Germinal center (tissue), 1 donor: ENCODE results near the gene ISM1.

Experiments
- DNase-seq: peaks from one replicate; pipeline ENCODE4 v3.0.0; 2012; ENCODE audit warnings: mixed read lengths, low spot score

ISM1 gene

GRCh38 chr20:13256606-13257005, 35.5 kb downstream of the ISM1 start:
- no peak for DNase-seq

DNA sequence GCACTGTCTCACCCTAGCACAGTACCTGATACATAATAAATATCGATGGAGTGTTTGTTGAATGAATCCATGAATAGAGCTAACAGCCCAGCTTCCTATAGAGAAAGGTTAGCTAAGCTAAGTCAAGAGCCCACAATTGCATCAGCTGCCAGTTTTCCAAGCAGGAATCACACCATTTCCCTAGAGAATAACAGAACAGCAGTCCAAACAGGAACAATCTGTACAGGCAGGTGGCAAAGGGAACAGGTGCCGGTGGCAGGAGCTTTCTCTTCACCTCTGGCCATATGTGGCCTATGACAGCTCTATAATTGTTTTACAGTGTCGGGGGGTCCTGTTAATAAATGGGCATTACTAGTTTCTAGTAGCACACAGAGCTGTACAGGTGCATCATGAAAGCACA, 38.8 kb downstream of the ISM1 start:
- DNase-seq, result no peak

DNA sequence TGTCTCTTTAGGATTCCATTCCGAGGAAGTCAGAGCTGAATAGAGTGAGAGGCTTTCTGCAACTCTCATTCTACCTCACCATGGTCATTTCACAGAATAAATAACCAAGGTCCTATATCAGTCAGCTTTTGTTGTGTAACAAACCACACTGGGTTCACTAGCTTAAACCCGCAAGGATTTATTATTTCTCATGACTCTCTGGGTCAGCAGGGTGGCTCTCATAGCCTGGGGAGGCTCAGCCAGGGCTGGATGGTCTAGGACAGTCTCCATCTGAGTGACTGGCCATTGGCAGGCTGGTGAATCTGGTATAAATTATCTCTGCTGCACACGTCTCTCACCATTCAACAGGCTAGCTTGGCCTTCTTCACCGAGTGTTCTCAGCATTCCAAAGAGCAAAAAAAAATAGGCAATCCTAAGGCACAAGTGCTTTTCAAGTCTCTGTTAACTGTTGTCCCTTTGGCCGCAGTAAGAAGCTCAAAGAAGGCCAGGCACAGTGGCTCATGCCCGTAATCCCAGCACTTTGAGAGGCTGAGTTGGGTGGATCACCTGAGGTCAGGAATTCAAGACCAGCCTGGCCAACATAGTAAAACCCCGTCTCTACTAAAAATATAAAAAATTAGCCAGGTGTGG, 39.7 kb downstream of the ISM1 start:
- no peak for DNase-seq

- peak; percentile 21 for DNase-seq
These were observed 40.6 kb downstream of the ISM1 start for GRCh38 chr20:13261460-13262301.

DNA sequence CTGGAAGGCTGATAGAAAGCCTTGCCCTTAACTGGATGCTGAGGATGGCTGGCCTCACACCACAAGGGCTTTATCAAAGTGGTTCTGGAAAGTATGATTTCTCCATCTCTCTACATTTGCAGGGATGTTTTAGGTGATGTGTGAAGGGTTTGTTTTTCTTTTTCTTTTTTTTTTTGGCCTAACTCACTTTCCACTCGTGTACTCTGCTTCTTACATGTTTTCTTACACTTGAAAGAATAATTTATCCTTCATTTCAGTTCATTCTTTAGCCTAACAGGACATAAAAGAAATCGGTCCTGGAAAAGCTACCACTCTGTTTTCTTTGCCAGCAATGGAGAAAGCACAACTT, 41.2 kb downstream of the ISM1 start:
- no peak for DNase-seq

DNA sequence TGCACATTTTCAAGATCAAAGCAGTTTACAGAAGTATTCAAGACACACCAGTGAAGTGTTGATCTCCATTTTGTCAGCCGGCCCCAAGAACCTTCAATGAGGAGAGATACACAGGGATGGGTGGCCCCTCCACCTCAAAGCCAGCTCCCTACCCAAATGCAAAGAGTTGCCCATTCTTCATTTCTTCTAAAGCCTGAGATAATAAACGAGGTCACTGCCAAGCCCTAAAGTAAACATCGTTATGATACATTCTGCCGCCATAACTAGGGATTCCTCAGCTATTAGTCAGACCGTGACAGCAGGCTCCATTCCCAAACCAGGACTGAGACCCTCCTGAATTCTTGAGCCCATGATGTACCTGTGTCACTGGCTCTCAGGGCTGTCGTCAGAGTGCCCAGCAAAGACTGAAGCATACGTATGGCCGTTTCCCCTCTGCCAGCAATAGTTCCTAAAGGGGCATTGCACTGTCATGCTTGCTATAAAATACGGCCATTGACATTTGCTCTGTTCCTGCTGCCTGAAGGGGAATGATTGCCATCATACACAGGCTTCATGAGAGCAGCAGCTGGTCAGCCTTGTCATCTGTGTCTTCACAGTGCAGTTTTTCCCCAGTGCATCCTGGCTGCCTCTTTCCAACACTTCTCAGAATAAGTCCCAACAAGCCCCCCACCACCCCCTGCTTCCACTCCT, 41.7 kb downstream of the ISM1 start:
- no peak for DNase-seq

DNA sequence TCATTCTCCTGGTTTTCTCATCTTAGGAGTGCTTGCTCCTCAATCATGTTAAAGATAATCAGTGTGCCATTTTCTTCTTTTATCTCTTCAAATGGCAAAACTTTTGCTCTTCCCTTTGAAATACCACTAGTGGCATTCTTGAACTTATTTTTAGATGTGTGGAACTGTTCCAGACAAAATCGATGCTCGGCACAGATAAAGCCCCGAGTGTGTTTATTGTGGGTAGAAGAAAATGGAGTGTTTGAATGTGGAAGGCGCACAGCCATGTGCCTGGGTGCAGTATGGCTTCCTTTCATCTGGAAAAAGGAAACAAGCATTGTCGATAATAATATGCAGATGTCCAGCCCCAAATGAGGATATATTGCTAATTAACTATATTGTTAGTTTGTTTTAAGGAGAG, 42.4 kb downstream of the ISM1 start:
- no peak for DNase-seq

DNA sequence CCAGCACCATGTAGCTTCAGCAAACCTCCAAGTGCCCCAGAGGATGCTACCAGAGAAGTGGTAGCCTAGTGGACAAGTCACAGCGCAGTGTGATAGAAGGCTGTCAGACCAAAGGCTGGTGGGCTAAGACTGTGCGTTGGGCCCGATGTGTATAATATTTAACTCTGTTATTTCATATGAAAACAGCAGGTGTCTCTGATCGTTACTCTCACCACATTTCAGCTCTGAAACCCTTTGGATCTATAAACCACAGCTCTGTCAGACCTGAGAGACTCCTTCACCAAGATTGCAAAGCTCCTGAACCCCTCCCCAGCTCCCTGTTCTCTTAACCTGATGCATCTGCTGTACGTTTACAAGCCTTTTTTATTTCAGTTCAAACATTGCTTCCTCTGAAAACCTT, 43.8 kb downstream of the ISM1 start:
- no peak for DNase-seq

GRCh38 chr20:13265941-13266340, 44.9 kb downstream of the ISM1 start:
- no peak for DNase-seq

DNA sequence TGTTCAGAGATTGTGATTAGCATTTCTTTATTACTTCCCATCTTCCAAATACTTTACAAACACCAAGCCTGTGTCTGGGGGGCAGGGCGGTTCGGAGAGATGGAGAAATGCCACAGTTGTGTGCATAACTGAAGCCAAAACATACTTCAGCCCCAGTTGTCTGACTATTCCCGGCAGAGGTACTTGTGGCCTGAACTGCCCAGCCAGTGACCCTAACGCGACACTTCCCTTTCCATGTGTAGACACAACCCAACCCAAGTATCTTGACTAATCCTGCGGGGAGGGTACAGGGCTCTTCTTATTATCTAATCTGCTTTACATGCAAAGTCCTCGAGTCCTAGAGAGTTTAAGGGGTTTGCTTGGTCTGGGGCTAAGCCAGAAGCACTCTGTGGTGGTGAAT, 46.2 kb downstream of the ISM1 start:
- no peak for DNase-seq

GRCh38 chr20:13268953-13269352, 47.9 kb downstream of the ISM1 start:
- no peak for DNase-seq

- no peak for DNase-seq
These were observed 49.1 kb downstream of the ISM1 start for GRCh38 chr20:13270211-13270610.

- DNase-seq, result no peak
These were observed 50.0 kb downstream of the ISM1 start for GRCh38 chr20:13271098-13271497.

GRCh38 chr20:13271977-13272975, 51.2 kb downstream of the ISM1 start:
- no peak for DNase-seq

- no peak for DNase-seq
These were observed 53.3 kb downstream of the ISM1 start for GRCh38 chr20:13274275-13274861.

- no peak for DNase-seq
These were observed 56.0 kb downstream of the ISM1 start for GRCh38 chr20:13276945-13277541.

GRCh38 chr20:13277663-13278295, 56.7 kb downstream of the ISM1 start:
- DNase-seq, result no peak

GRCh38 chr20:13278812-13279570, 57.9 kb downstream of the ISM1 start:
- no peak for DNase-seq

DNA sequence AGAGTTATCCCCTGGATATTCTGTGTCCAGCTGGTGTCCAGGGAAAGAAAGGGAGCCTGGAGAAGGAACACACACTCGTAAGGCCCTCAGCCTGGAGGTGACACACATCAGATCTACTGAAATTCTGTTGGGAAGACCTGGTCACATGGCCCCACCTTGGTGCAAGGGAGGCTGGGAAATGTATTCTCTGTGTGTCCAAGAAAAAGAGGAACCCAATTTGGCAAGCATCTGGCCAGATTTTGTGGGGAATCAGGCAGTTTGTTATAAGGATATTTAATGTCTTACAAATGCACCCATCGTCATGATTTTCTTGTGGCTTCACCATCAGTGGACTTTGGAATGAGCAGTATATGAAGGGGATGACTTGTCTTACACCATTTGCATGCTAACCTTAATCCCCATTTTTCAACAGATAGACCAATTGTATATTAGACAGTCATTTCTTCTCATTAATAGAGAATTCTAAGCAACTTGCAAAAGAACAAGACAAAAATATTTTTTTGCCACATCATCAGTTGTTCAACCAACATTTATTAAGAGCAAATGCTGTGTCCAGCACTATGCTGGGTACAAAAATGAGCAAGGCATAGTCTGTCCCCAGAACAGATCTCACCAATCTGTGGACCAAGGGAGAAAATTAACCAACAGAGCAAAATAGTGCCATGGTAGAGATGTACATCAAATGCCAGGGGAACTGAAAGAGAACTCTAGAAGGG, 59.7 kb downstream of the ISM1 start:
- DNase-seq, result no peak
